Loucy (cell line): Measurements from ENCODE around the gene ABHD12.

Experiments used
- H2AFZ ChIP-seq: fragments of 200-600 bp; sonication (generic); 2 replicates; pipeline ENCODE4 v1.6.0; 2016; ENCODE audit warnings: antibody characterized with exemption, mild to moderate bottlenecking, low read length, moderate library complexity
- H3F3A ChIP-seq: fragments of 200-600 bp; 2 replicates; pipeline ENCODE4 v1.6.0; 2016; ENCODE audit warnings: antibody characterized with exemption, low read depth, mild to moderate bottlenecking
- H3K27me3 ChIP-seq: fragments of 200-600 bp; sonication (generic); 2 replicates; pipeline ENCODE4 v1.6.1; 2014; ENCODE audit warnings: low read length, mild to moderate bottlenecking; ENCODE audit not compliant: insufficient read depth, poor library complexity, severe bottlenecking
- H3K36me3 ChIP-seq: fragments of 200-600 bp; sonication (generic); 2 replicates; pipeline ENCODE4 v1.6.1; 2016; ENCODE audit warnings: low read length; ENCODE audit not compliant: insufficient read depth
- H3K4me1 ChIP-seq: fragments of 200-600 bp; sonication (generic); 2 replicates; pipeline ENCODE4 v1.5.1; 2014; ENCODE audit warnings: low read length, mild to moderate bottlenecking; ENCODE audit not compliant: insufficient read depth, poor library complexity, severe bottlenecking
- H3K4me2 ChIP-seq: fragments of 200-600 bp; sonication (generic); 2 replicates; pipeline ENCODE4 v1.6.0; 2014; ENCODE audit warnings: antibody characterized with exemption, low read length, low read depth, mild to moderate bottlenecking; ENCODE audit not compliant: poor library complexity, severe bottlenecking
- H3K4me3 ChIP-seq: fragments of 200-600 bp; sonication (generic); 2 replicates; pipeline ENCODE4 v1.5.1; 2014; ENCODE audit warnings: low read length, mild to moderate bottlenecking, mixed read lengths; ENCODE audit not compliant: poor library complexity, severe bottlenecking
- H3K79me2 ChIP-seq: fragments of 200-600 bp; sonication (generic); 2 replicates; pipeline ENCODE4 v1.6.1; 2014; ENCODE audit warnings: low read length; ENCODE audit not compliant: insufficient read depth
- H3K9ac ChIP-seq: fragments of 200-600 bp; sonication (generic); 2 replicates; pipeline ENCODE4 v1.6.0; 2014; ENCODE audit warnings: mild to moderate bottlenecking, low read depth, low read length, moderate library complexity; ENCODE audit not compliant: poor library complexity, severe bottlenecking
- H3K9me2 ChIP-seq: fragments of 200-600 bp; sonication (generic); replicated peaks from 2 replicates; pipeline ENCODE4 v1.6.1; 2016; ENCODE audit warnings: low read depth, low read length, mixed read lengths
- H3K9me3 ChIP-seq: fragments of 200-600 bp; sonication (generic); 2 replicates; pipeline ENCODE4 v1.6.1; 2014; ENCODE audit warnings: mild to moderate bottlenecking, antibody characterized with exemption, low read length, low read depth; ENCODE audit not compliant: insufficient read depth
- H4K20me1 ChIP-seq: fragments of 200-600 bp; sonication (generic); 2 replicates; pipeline ENCODE4 v1.6.0; 2014; ENCODE audit warnings: antibody characterized with exemption, low read length, mild to moderate bottlenecking; ENCODE audit not compliant: insufficient read depth, poor library complexity, severe bottlenecking
- CTCF ChIP-seq: fragments of 200-600 bp; sonication (generic); conservative IDR thresholded peaks from 2 replicates; pipeline ENCODE4 v1.5.1; 2014; ENCODE audit warnings: mild to moderate bottlenecking, antibody characterized with exemption, low read length
- EZH2phosphoT487 ChIP-seq: fragments of 200-600 bp; IDR thresholded peaks from 2 replicates; pipeline ENCODE4 v1.6.1; 2018; ENCODE audit warnings: antibody characterized with exemption, mild to moderate bottlenecking, moderate library complexity, borderline replicate concordance

The ABHD12 gene

GRCh38 chr20:25399037-25399430, 8.4 kb upstream of the ABHD12 start:
- Histone ChIP-seq H3K27me3 (no peaks in the 10 kb centered on the region), H2AFZ (no peak overlapping the region), H3K9me2 (no peaks in the 10 kb centered on the region), H4K20me1 (no peaks in the 10 kb centered on the region), H3K4me1 (no peaks in the 10 kb centered on the region), H3F3A (no peaks in the 10 kb centered on the region), H3K9ac (no peak overlapping the region), H3K9me3 (peaks cover 15% of the 10 kb centered on the region; the same call in 1 of the 2 replicates), H3K4me2 (no peak overlapping the region), H3K4me3 (no peak overlapping the region), H3K79me2 (no peaks in the 10 kb centered on the region), H3K36me3 (no peaks in the 10 kb centered on the region)
- TF ChIP-seq CTCF (peak; percentile 68), EZH2phosphoT487 (no peak)

GRCh38 chr20:25398376-25399036, 7.9 kb upstream of the ABHD12 start:
- Histone ChIP-seq H3K79me2 (no peaks in the 10 kb centered on the region), H3K4me2 (no peak overlapping the region), H3K36me3 (no peaks in the 10 kb centered on the region), H3K27me3 (no peaks in the 10 kb centered on the region), H4K20me1 (no peaks in the 10 kb centered on the region), H3K9ac (no peak overlapping the region), H3K9me3 (peaks cover 12% of the 10 kb centered on the region; the same call in 1 of the 2 replicates), H2AFZ (no peak overlapping the region), H3F3A (no peaks in the 10 kb centered on the region), H3K4me3 (no peak overlapping the region), H3K4me1 (no peaks in the 10 kb centered on the region), H3K9me2 (no peaks in the 10 kb centered on the region)
- no peak for TF ChIP-seq CTCF
- TF ChIP-seq EZH2phosphoT487: no peak

GRCh38 chr20:25397821-25398220, 7.2 kb upstream of the ABHD12 start:
- Histone ChIP-seq H3K9me3 (peaks cover 6% of the 10 kb centered on the region; the same call in 1 of the 2 replicates), H3K36me3 (no peaks in the 10 kb centered on the region), H3K4me1 (no peaks in the 10 kb centered on the region), H4K20me1 (no peaks in the 10 kb centered on the region), H3F3A (no peaks in the 10 kb centered on the region), H3K27me3 (no peaks in the 10 kb centered on the region), H3K9me2 (no peaks in the 10 kb centered on the region), H3K4me2 (no peak overlapping the region), H3K4me3 (no peak overlapping the region), H3K79me2 (no peaks in the 10 kb centered on the region), H2AFZ (no peak overlapping the region), H3K9ac (no peak overlapping the region)
- TF ChIP-seq CTCF (no peak), EZH2phosphoT487 (no peak)
